H1 (cell line): Measurements from ENCODE around the gene HSPA6. TPM values are rescaled to one million over a fixed set of nuclear protein-coding genes. Genes with fewer than 3 reads are reported as not detected.

Experiments used
- HDAC6 ChIP-seq: IDR thresholded peaks from one replicate; pipeline ENCODE4 v1.7.1; 2012; ENCODE audit warnings: low read depth, mild to moderate bottlenecking, inconsistent platforms, low read length, moderate library complexity
- polyA plus RNA-seq, 7 experiments: library from polyadenylated mRNA; depleted of rRNA in 3 of 7; stranded (reverse) in 5 of 7; unstranded in 2 of 7; fragments of >200 nt in 5 of 7; fragments of 200-250 nt in 2 of 7; gene quantifications; 1 replicate in 5 of 7; 2 replicates in 1 of 7; 4 replicates in 1 of 7; pipeline versions ENCODE4 v1.2.1 to v1.2.3, GENCODE V29; 2011 to 2013; ENCODE audit warnings: missing spikeins in 2 of 7, mixed read lengths in 2 of 7
- total RNA-seq: library from RNA; stranded (reverse); fragmentation: NEBNext Ultra II Directional; extraction: Animal tissue kit (Norgen Biotek cat#: 25700); gene quantifications from 2 replicates; pipeline ENCODE4 v1.2.1, GENCODE V29; 2021

HSPA6 gene
- total and polyA plus RNA-seq, 2 of the 8 experiments (the other 6 are each of a cell fraction or from before 2014, with no cell fraction given): 0.06 to 0.15 TPM

GRCh38 chr1:161481624-161482392 is 42.5 kb upstream of the HSPA6 start (continued):
- TF ChIP-seq HDAC6: no peak
